ENCODE results near the gene FAF1. TPM values are rescaled to one million over a fixed set of nuclear protein-coding genes. Genes with fewer than 3 reads are reported as not detected.

Gene FAF1
- total and polyA plus RNA-seq, 2 donors (not counting 3 experiments of a cell fraction or from before 2014, with no cell fraction given), result 9.0 to 57.6 TPM

DNA sequence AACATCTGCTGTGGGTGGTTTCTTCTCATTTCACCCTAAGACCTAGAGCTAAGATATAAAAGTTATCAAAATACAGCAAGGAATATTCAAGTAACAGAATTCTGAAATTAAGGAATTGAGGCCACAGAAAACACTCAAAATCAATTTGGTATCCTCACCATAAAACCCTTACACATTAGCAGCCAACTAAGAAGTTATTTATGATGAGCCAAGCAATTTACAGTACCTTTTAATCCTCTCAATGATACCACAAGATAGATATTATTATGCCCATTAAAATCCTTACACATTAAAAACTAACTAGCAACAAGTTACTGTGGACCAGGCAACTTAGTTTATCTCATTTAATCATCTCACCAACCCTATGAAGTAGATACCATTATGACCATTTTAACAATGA is 81.6 kb downstream of the FAF1 start:
- Histone ChIP-seq H3K4me2 (ENCODE audit: insufficient read depth, low read length) (no peak overlapping the region), H4K20me1 (replicated peaks; ENCODE audit: control insufficient read depth, extremely low read depth, insufficient read depth, low read length) (no peaks in the 10 kb centered on the region), H3K9me1 (replicated peaks; ENCODE audit: control insufficient read depth, extremely low read depth, insufficient read depth, low read length) (no peaks in the 10 kb centered on the region), H3K4me3 (replicated peaks in 1 of 3; ENCODE audit: insufficient read depth in 1 of 3, low read depth in 1 of 3, low read length in 3 of 3) (no peak overlapping the region), H3K9me3 (replicated peaks; ENCODE audit: control insufficient read depth, insufficient read depth, low read length) (no peaks in the 10 kb centered on the region), H3K79me2 (ENCODE audit: control insufficient read depth, insufficient read depth, low read length) (peaks cover 18% of the 10 kb centered on the region), H2AFZ (ENCODE audit: low read depth, low read length) (no peak overlapping the region), H3K36me3 (ENCODE audit: control insufficient read depth in 2 of 2, extremely low read depth in 1 of 2, insufficient read depth in 2 of 2, low read length in 2 of 2) (no peaks in the 10 kb centered on the region), H3K4me1 (ENCODE audit: control insufficient read depth, extremely low read depth, insufficient read depth, low read length) (no peaks in the 10 kb centered on the region), H3K9ac (replicated peaks; ENCODE audit: extremely low read depth, insufficient read depth, low read length) (no peak overlapping the region), H3K27me3 (ENCODE audit: control insufficient read depth in 2 of 2, insufficient read depth in 2 of 2, low read length in 2 of 2) (no peaks in the 10 kb centered on the region), H3K27ac (ENCODE audit: insufficient read depth, low read depth, low read length) (no peak overlapping the region)
- FAIRE-seq, result no peak
- intact Hi-C loops (cut with micrococcal nuclease) (no loop called here), dilution Hi-C loops (cut with MboI; ENCODE audit: extremely low pct_ligation_motif_present, low sequenced_read_pairs) (no loop called here)
- no TSS peak for BruUV-seq (replicated peaks)
- TF ChIP-seq JUN (IDR thresholded peaks at IDR 0.05; ENCODE audit: borderline replicate concordance, insufficient read depth, insufficient read length, low read depth) (no peak), MAX (IDR thresholded peaks at IDR 0.05; ENCODE audit: insufficient read depth, insufficient read length) (no peak)
- no peak for DNase-seq (ENCODE audit: low read depth, low spot score)
- ChIA-PET POLR2A (no interaction called here), CTCF (interaction anchor here (1.3 kb wide), 1 partner anchor 20 kb away, joined by 3 read pairs; no protein-coding TSS in a partner anchor)

DNA sequence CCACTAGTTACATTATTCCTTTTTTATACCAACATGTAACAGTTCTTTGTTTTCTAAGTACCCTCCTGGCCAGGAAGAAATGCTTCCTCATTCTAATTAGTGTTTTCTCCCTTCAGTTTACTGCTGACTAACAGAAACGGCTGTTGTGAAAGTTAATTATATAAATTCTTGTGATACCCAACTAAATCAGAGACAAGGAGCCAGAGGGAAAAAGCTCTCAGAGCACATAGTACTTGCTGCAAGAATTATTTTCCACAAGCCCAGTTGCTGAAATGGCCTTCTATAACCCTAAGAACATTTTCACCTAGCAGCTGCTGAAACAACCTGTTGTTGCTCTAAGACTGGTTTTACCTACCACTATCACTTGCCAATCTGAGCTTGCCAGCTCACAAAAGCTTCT is 82.4 kb downstream of the FAF1 start:
- Histone ChIP-seq H3K27me3 (ENCODE audit: control insufficient read depth in 2 of 2, insufficient read depth in 2 of 2, low read length in 2 of 2) (no peaks in the 10 kb centered on the region), H3K79me2 (ENCODE audit: control insufficient read depth, insufficient read depth, low read length) (peaks cover 16% of the 10 kb centered on the region), H3K36me3 (ENCODE audit: control insufficient read depth in 2 of 2, extremely low read depth in 1 of 2, insufficient read depth in 2 of 2, low read length in 2 of 2) (no peaks in the 10 kb centered on the region), H3K4me2 (ENCODE audit: insufficient read depth, low read length) (no peak overlapping the region), H3K4me1 (ENCODE audit: control insufficient read depth, extremely low read depth, insufficient read depth, low read length) (no peaks in the 10 kb centered on the region), H3K9ac (replicated peaks; ENCODE audit: extremely low read depth, insufficient read depth, low read length) (no peak overlapping the region), H3K4me3 (replicated peaks in 1 of 3; ENCODE audit: insufficient read depth in 1 of 3, low read depth in 1 of 3, low read length in 3 of 3) (no peak overlapping the region), H3K9me1 (replicated peaks; ENCODE audit: control insufficient read depth, extremely low read depth, insufficient read depth, low read length) (no peaks in the 10 kb centered on the region), H4K20me1 (replicated peaks; ENCODE audit: control insufficient read depth, extremely low read depth, insufficient read depth, low read length) (no peaks in the 10 kb centered on the region), H3K9me3 (replicated peaks; ENCODE audit: control insufficient read depth, insufficient read depth, low read length) (no peaks in the 10 kb centered on the region), H3K27ac (ENCODE audit: insufficient read depth, low read depth, low read length) (no peak overlapping the region), H2AFZ (ENCODE audit: low read depth, low read length) (no peak overlapping the region)
- DNase-seq (ENCODE audit: low read depth, low spot score), result no peak
- no peak for TF ChIP-seq MYC (IDR thresholded peaks at IDR 0.05; ENCODE audit: low read depth, low read length)
- no peak for TF ChIP-seq CTCF (IDR thresholded peaks at IDR 0.05; ENCODE audit: extremely low read depth in 1 of 2, insufficient read depth in 1 of 2, low read depth in 1 of 2, low read length in 2 of 2)
- TF ChIP-seq FOS (IDR thresholded peaks at IDR 0.05; ENCODE audit: borderline replicate concordance, insufficient read depth, low read length), result no peak
- TF ChIP-seq JUN (IDR thresholded peaks at IDR 0.05; ENCODE audit: borderline replicate concordance, insufficient read depth, insufficient read length, low read depth), result no peak
- TF ChIP-seq POLR2AphosphoS5 (IDR thresholded peaks at IDR 0.05; ENCODE audit: insufficient read depth, low read depth, low read length), result no peak
- no peak for TF ChIP-seq POLR2A (IDR thresholded peaks at IDR 0.05; ENCODE audit: low read depth, low read length)
- no peak for TF ChIP-seq GATA2 (IDR thresholded peaks at IDR 0.05; ENCODE audit: insufficient read depth, insufficient read length, low read depth, low read length)
- TF ChIP-seq EZH2 (IDR thresholded peaks at IDR 0.05; ENCODE audit: borderline replicate concordance, low read depth, low read length, severe bottlenecking), result no peak
- TF ChIP-seq MAX (IDR thresholded peaks at IDR 0.05; ENCODE audit: insufficient read depth, insufficient read length), result no peak
- FAIRE-seq, result no peak
- ChIA-PET CTCF (interaction anchor here (1.3 kb wide), 1 partner anchor 19 kb away, joined by 3 read pairs; no protein-coding TSS in a partner anchor), POLR2A (no interaction called here)
- intact Hi-C loops (cut with micrococcal nuclease), result no loop called here
- no TSS peak for BruUV-seq (replicated peaks)
- dilution Hi-C loops (cut with MboI; ENCODE audit: extremely low pct_ligation_motif_present, low sequenced_read_pairs), result no loop called here
